ENCODE data around the gene CASTOR1.

Gene CASTOR1

GRCh38 chr22:30286331-30286730 lies 3.0 kb downstream of the CASTOR1 start:
- H3K4me3 Mint-ChIP-seq = no peak overlapping the region
- peaks cover 33% of the 10 kb centered on the region for H3K4me1 Mint-ChIP-seq (ENCODE audit: low read depth)
- no peaks in the 10 kb centered on the region for H3K9me3 Mint-ChIP-seq (ENCODE audit: low read depth)
- peaks cover 2% of the 10 kb centered on the region for H3K36me3 Mint-ChIP-seq
- no peaks in the 10 kb centered on the region for H3K27me3 Mint-ChIP-seq
- no peak overlapping the region for H3K27ac Mint-ChIP-seq

- Mint-ChIP-seq H3K9me3 (ENCODE audit: low read depth) (no peaks in the 10 kb centered on the region), H3K27ac (no peak overlapping the region), H3K27me3 (no peaks in the 10 kb centered on the region), H3K4me3 (no peak overlapping the region), H3K4me1 (ENCODE audit: low read depth) (peaks cover 33% of the 10 kb centered on the region), H3K36me3 (peaks cover 2% of the 10 kb centered on the region)
These were observed 3.5 kb downstream of the CASTOR1 start for GRCh38 chr22:30285846-30286200.

- Mint-ChIP-seq H3K27me3 (no peaks in the 10 kb centered on the region), H3K4me1 (ENCODE audit: low read depth) (peaks cover 30% of the 10 kb centered on the region), H3K36me3 (peaks cover 2% of the 10 kb centered on the region), H3K9me3 (ENCODE audit: low read depth) (no peaks in the 10 kb centered on the region), H3K27ac (no peak overlapping the region), H3K4me3 (no peak overlapping the region)
These were observed 4.0 kb downstream of the CASTOR1 start for GRCh38 chr22:30285176-30285845.

GRCh38 chr22:30284666-30285065 lies 4.6 kb downstream of the CASTOR1 start:
- peaks cover 2% of the 10 kb centered on the region for H3K36me3 Mint-ChIP-seq
- H3K9me3 Mint-ChIP-seq (ENCODE audit: low read depth) = no peaks in the 10 kb centered on the region
- no peak overlapping the region for H3K4me3 Mint-ChIP-seq
- H3K4me1 Mint-ChIP-seq (ENCODE audit: low read depth) = peaks cover 27% of the 10 kb centered on the region
- H3K27ac Mint-ChIP-seq = no peak overlapping the region
- no peaks in the 10 kb centered on the region for H3K27me3 Mint-ChIP-seq

GRCh38 chr22:30284172-30284571 lies 5.1 kb downstream of the CASTOR1 start:
- H3K27me3 Mint-ChIP-seq = no peaks in the 10 kb centered on the region
- peaks cover 31% of the 10 kb centered on the region for H3K4me1 Mint-ChIP-seq (ENCODE audit: low read depth)
- no peaks in the 10 kb centered on the region for H3K9me3 Mint-ChIP-seq (ENCODE audit: low read depth)
- peaks cover 2% of the 10 kb centered on the region for H3K36me3 Mint-ChIP-seq
- no peak overlapping the region for H3K27ac Mint-ChIP-seq
- H3K4me3 Mint-ChIP-seq = no peak overlapping the region

- no peak overlapping the region for H3K27ac Mint-ChIP-seq
- no peak overlapping the region for H3K4me3 Mint-ChIP-seq
- peaks cover 34% of the 10 kb centered on the region for H3K4me1 Mint-ChIP-seq (ENCODE audit: low read depth)
These were observed 6.0 kb downstream of the CASTOR1 start for GRCh38 chr22:30283342-30283741.

GRCh38 chr22:30282616-30283046 lies 6.7 kb downstream of the CASTOR1 start:
- Mint-ChIP-seq H3K4me3 (no peak overlapping the region), H3K9me3 (ENCODE audit: low read depth) (no peaks in the 10 kb centered on the region), H3K27me3 (no peaks in the 10 kb centered on the region), H3K4me1 (ENCODE audit: low read depth) (peaks cover 31% of the 10 kb centered on the region), H3K27ac (no peak overlapping the region), H3K36me3 (peaks cover 2% of the 10 kb centered on the region)

More at GRCh38 chr22:30283342-30283741, 6.0 kb downstream of the CASTOR1 start:
- peaks cover 2% of the 10 kb centered on the region for H3K36me3 Mint-ChIP-seq
- H3K27me3 Mint-ChIP-seq = no peaks in the 10 kb centered on the region
- no peaks in the 10 kb centered on the region for H3K9me3 Mint-ChIP-seq (ENCODE audit: low read depth)

GRCh38 chr22:30280505-30280904 lies 8.8 kb downstream of the CASTOR1 start:
- Mint-ChIP-seq H3K9me3 (ENCODE audit: low read depth) (no peaks in the 10 kb centered on the region), H3K4me3 (no peak overlapping the region), H3K27me3 (no peaks in the 10 kb centered on the region), H3K36me3 (peaks cover 2% of the 10 kb centered on the region), H3K4me1 (ENCODE audit: low read depth) (peaks cover 39% of the 10 kb centered on the region), H3K27ac (no peak overlapping the region)

- no peak overlapping the region for H3K4me3 Mint-ChIP-seq
- peaks cover 2% of the 10 kb centered on the region for H3K36me3 Mint-ChIP-seq
- no peaks in the 10 kb centered on the region for H3K27me3 Mint-ChIP-seq
- H3K27ac Mint-ChIP-seq = no peak overlapping the region
- no peaks in the 10 kb centered on the region for H3K9me3 Mint-ChIP-seq (ENCODE audit: low read depth)
- H3K4me1 Mint-ChIP-seq (ENCODE audit: low read depth) = peaks cover 44% of the 10 kb centered on the region
These were observed 9.4 kb downstream of the CASTOR1 start for GRCh38 chr22:30279932-30280331.

- Mint-ChIP-seq H3K27me3 (no peaks in the 10 kb centered on the region), H3K4me1 (ENCODE audit: low read depth) (peaks cover 49% of the 10 kb centered on the region), H3K27ac (no peak overlapping the region), H3K36me3 (peaks cover 2% of the 10 kb centered on the region), H3K9me3 (ENCODE audit: low read depth) (no peaks in the 10 kb centered on the region), H3K4me3 (no peak overlapping the region)
These were observed 10.1 kb downstream of the CASTOR1 start for GRCh38 chr22:30279046-30279788.

- Mint-ChIP-seq H3K4me3 (no peak overlapping the region), H3K9me3 (ENCODE audit: low read depth) (no peaks in the 10 kb centered on the region), H3K27ac (no peak overlapping the region), H3K4me1 (ENCODE audit: low read depth) (peaks cover 48% of the 10 kb centered on the region), H3K27me3 (no peaks in the 10 kb centered on the region), H3K36me3 (no peaks in the 10 kb centered on the region)
These were observed 11.6 kb downstream of the CASTOR1 start for GRCh38 chr22:30277547-30278344.

- no peaks in the 10 kb centered on the region for H3K9me3 Mint-ChIP-seq (ENCODE audit: low read depth)
- H3K4me3 Mint-ChIP-seq = peak overlapping the region; percentile 51
- peaks cover 47% of the 10 kb centered on the region for H3K4me1 Mint-ChIP-seq (ENCODE audit: low read depth)
- H3K27ac Mint-ChIP-seq = peak overlapping the region; percentile 75
- H3K27me3 Mint-ChIP-seq = no peaks in the 10 kb centered on the region
- no peaks in the 10 kb centered on the region for H3K36me3 Mint-ChIP-seq
These were observed 13.3 kb downstream of the CASTOR1 start for GRCh38 chr22:30276039-30276438.

GRCh38 chr22:30275625-30276024 lies 13.7 kb downstream of the CASTOR1 start:
- peak overlapping the region; percentile 51 for H3K4me3 Mint-ChIP-seq
- no peaks in the 10 kb centered on the region for H3K36me3 Mint-ChIP-seq
- no peaks in the 10 kb centered on the region for H3K27me3 Mint-ChIP-seq

GRCh38 chr22:30274437-30274812 lies 14.9 kb downstream of the CASTOR1 start:
- no peaks in the 10 kb centered on the region for H3K27me3 Mint-ChIP-seq
- H3K9me3 Mint-ChIP-seq (ENCODE audit: low read depth) = no peaks in the 10 kb centered on the region
- no peaks in the 10 kb centered on the region for H3K36me3 Mint-ChIP-seq
- H3K27ac Mint-ChIP-seq = peak overlapping the region; percentile 6
- no peak overlapping the region for H3K4me3 Mint-ChIP-seq
- H3K4me1 Mint-ChIP-seq (ENCODE audit: low read depth) = peaks cover 43% of the 10 kb centered on the region

More at GRCh38 chr22:30275625-30276024, 13.7 kb downstream of the CASTOR1 start:
- H3K9me3 Mint-ChIP-seq (ENCODE audit: low read depth) = no peaks in the 10 kb centered on the region
- H3K4me1 Mint-ChIP-seq (ENCODE audit: low read depth) = peaks cover 47% of the 10 kb centered on the region
- peak overlapping the region; percentile 75 for H3K27ac Mint-ChIP-seq
